GM19467 (cell line): ENCODE data around the gene CEP76.
"Not testable (repeated sequence)": the region's sequence is repeated elsewhere in the genome, so short reads cannot be mapped to it uniquely, and the experiment has no call there.

Experiments
- ATAC-seq: cut with Tn5 transposase; IDR thresholded peaks from one replicate; pipeline ENCODE4 v1.9.1; 2021; ENCODE audit warnings: mild to moderate bottlenecking, moderate library complexity; ENCODE audit not compliant: unreplicated experiment

CEP76 gene

GRCh38 chr18:12645751-12646203 lies 56.7 kb downstream of the CEP76 start:
- no peak for ATAC-seq

- ATAC-seq = no peak
Measured at GRCh38 chr18:12645254-12645653, 57.3 kb downstream of the CEP76 start.

- not testable (repeated sequence) for ATAC-seq
Measured at GRCh38 chr18:12643756-12644155, 58.8 kb downstream of the CEP76 start.

- no peak for ATAC-seq
Measured at GRCh38 chr18:12640881-12641200, 61.7 kb downstream of the CEP76 start.

- no peak for ATAC-seq
Measured at GRCh38 chr18:12639990-12640880, 62.3 kb downstream of the CEP76 start.

- no peak for ATAC-seq
Measured at GRCh38 chr18:12638644-12639124, 63.8 kb downstream of the CEP76 start.

- no peak for ATAC-seq
Measured at GRCh38 chr18:12637901-12638643, 64.5 kb downstream of the CEP76 start.

GRCh38 chr18:12637393-12637792 lies 65.1 kb downstream of the CEP76 start:
- no peak for ATAC-seq

- no peak for ATAC-seq
Measured at GRCh38 chr18:12631831-12632477, 70.6 kb downstream of the CEP76 start.

- ATAC-seq = no peak
Measured at GRCh38 chr18:12630136-12630535, 72.4 kb downstream of the CEP76 start.

GRCh38 chr18:12628706-12629702 lies 73.5 kb downstream of the CEP76 start:
- ATAC-seq = no peak

GRCh38 chr18:12627199-12627598 lies 75.3 kb downstream of the CEP76 start:
- not testable (repeated sequence) for ATAC-seq

GRCh38 chr18:12625241-12625640 lies 77.3 kb downstream of the CEP76 start:
- no peak for ATAC-seq
